GM18870 (cell line): ENCODE results near the gene TCF4.
A peak's percentile ranks its signal among the peaks of the same experiment; 100 is the strongest.

ENCODE experiments used
- ATAC-seq: cut with Tn5 transposase; IDR thresholded peaks from one replicate; pipeline ENCODE4 v1.9.1; 2021; ENCODE audit warnings: moderate library complexity; ENCODE audit not compliant: unreplicated experiment

TCF4 gene

GRCh38 chr18:55446996-55447671, 140.9 kb downstream of the TCF4 start:
- ATAC-seq = no peak

GRCh38 chr18:55444536-55444935, 143.5 kb downstream of the TCF4 start:
- no peak for ATAC-seq

- ATAC-seq = no peak
Observed at GRCh38 chr18:55443776-55444175, 144.2 kb downstream of the TCF4 start.

GRCh38 chr18:55442561-55442960, 145.4 kb downstream of the TCF4 start:
- no peak for ATAC-seq

- no peak for ATAC-seq
Observed at GRCh38 chr18:55440988-55441387, 147.0 kb downstream of the TCF4 start.

- no peak for ATAC-seq
Observed at GRCh38 chr18:55439056-55439455, 148.9 kb downstream of the TCF4 start.

- no peak for ATAC-seq
Observed at GRCh38 chr18:55435592-55435991, 152.4 kb downstream of the TCF4 start.

- ATAC-seq = no peak
Observed at GRCh38 chr18:55433648-55434047, 154.3 kb downstream of the TCF4 start.

- no peak for ATAC-seq
Observed at GRCh38 chr18:55433140-55433539, 154.9 kb downstream of the TCF4 start.

GRCh38 chr18:55432307-55433040, 155.5 kb downstream of the TCF4 start:
- no peak for ATAC-seq

GRCh38 chr18:55430026-55430425, 158.0 kb downstream of the TCF4 start:
- no peak for ATAC-seq

GRCh38 chr18:55427951-55428350, 160.0 kb downstream of the TCF4 start:
- ATAC-seq = no peak

GRCh38 chr18:55425698-55426097, 162.3 kb downstream of the TCF4 start:
- ATAC-seq = no peak

GRCh38 chr18:55422456-55423180, 165.4 kb downstream of the TCF4 start:
- no peak for ATAC-seq

GRCh38 chr18:55421615-55422419, 166.2 kb downstream of the TCF4 start:
- ATAC-seq = no peak

GRCh38 chr18:55421308-55421614, 166.7 kb downstream of the TCF4 start:
- ATAC-seq = no peak

- peak; percentile 59 for ATAC-seq
Observed at GRCh38 chr18:55420665-55421307, 167.2 kb downstream of the TCF4 start.

GRCh38 chr18:55419947-55420664, 167.9 kb downstream of the TCF4 start:
- ATAC-seq = peak; percentile 27

GRCh38 chr18:55419132-55419946, 168.7 kb downstream of the TCF4 start:
- ATAC-seq = no peak
